ENCODE results near the gene ITFG1.
"Not testable (repeated sequence)": the region's sequence is repeated elsewhere in the genome, so short reads cannot be mapped to it uniquely, and the experiment has no call there.

The ITFG1 gene

GRCh38 chr16:47143677-47144558 is 316.9 kb downstream of the ITFG1 start, which contains the start of gene NETO2:
Gene NETO2, minus strand, starts transcription at chr16:47143945. Its CDS starts 333 bp downstream, at chr16:47143612.
- H3K4me3 ChIP-seq (replicated peaks; ENCODE audit: low read depth, low read length), result peak within 1 kb of the TSS; percentile 69
- TF ChIP-seq, protein P1, sequence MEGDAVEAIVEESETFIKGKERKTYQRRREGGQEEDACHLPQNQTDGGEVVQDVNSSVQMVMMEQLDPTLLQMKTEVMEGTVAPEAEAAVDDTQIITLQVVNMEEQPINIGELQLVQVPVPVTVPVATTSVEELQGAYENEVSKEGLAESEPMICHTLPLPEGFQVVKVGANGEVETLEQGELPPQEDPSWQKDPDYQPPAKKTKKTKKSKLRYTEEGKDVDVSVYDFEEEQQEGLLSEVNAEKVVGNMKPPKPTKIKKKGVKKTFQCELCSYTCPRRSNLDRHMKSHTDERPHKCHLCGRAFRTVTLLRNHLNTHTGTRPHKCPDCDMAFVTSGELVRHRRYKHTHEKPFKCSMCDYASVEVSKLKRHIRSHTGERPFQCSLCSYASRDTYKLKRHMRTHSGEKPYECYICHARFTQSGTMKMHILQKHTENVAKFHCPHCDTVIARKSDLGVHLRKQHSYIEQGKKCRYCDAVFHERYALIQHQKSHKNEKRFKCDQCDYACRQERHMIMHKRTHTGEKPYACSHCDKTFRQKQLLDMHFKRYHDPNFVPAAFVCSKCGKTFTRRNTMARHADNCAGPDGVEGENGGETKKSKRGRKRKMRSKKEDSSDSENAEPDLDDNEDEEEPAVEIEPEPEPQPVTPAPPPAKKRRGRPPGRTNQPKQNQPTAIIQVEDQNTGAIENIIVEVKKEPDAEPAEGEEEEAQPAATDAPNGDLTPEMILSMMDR (IDR thresholded peaks at IDR 0.05; ENCODE audit: low read length, missing control alignments), result peak; percentile 61
- DNase-seq (ENCODE audit: low read depth), result peak; percentile 65

DNA sequence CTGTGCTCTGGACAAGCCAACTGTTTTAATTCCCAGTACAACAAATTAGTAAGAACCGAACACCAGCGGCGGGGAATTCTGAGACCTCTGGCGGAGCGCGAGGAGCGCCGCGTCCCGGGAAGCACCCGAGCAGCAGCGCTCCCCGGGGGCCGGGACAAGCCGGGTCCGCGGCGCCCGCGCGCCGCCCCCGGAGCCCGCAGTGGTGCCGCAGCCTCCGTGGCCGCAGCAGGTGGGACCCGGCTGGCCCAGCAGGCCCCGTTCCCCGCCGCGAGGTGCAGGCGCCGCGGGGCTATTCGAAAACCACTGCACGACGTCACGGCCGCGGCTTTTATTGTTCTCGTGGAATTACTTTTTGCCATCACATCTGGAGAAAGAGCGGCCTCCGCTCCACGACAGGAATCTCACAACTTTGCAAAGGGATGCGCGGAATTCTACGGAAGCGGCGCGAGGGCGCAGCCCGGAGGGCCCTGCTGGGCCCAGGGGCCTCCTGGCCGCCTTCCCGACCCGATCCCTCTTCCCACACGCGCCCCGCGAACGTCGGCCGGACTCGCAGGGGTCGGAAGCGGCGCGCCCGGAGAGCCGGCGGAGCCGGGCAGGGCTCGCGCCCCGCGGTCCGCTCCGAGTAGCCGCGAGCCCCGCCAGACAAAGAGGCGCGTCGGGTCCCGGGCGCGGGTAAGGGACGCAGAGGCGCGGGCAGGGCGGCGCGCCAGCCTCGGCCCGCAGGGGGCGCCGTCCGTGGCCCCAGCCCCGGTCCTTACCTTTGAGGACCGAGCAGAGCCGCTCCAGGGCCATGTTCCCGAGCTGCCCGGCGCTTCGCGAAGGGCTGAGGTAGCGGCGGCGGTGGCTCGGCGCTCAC is 317.8 kb downstream of the ITFG1 start:
- H3K4me3 ChIP-seq (replicated peaks; ENCODE audit: low read depth, low read length), result peak overlapping the region; percentile 69
- TF ChIP-seq, protein P1 (IDR thresholded peaks at IDR 0.05; ENCODE audit: low read length, missing control alignments), result peak; percentile 6
- DNase-seq (ENCODE audit: low read depth), result peak; percentile 74

GRCh38 chr16:47142486-47142820 is 318.4 kb downstream of the ITFG1 start:
- peak overlapping the region; percentile 69 for H3K4me3 ChIP-seq (replicated peaks; ENCODE audit: low read depth, low read length)
- TF ChIP-seq, protein P1 (IDR thresholded peaks at IDR 0.05; ENCODE audit: low read length, missing control alignments), result no peak
- DNase-seq (ENCODE audit: low read depth), result peak; percentile 56

DNA sequence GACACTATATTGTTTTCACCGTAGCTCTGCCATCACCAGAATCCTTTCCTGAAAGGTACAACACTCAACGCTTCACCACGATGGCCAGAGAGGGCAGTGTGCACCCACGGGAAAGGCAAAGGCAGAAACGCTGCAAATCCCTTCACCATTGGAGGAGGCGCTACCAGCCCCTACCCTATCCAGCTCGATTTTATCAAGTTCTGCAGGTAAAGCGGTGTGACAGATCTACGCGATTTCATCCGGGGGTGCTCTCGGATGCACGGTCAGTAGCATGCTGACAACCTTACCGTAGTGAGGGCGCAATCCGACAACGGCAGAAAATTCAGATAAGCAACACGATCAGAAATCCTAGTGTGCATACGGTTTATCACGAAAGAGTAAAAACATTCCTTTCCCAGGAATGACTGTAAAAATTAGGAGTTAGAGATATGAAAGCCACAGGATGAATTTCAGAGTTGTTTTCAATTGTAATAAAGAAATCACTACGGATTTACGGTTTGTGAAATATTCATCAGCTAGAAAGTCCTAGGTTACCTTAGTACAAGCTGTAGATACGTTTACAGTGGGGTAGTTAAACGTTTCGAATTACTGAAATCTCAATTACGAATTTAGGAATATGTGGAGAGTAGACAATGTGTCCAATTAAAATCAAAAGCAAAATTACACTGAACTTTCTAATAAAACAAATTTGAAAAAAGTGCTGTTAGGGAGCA is 318.9 kb downstream of the ITFG1 start:
- peak overlapping the region; percentile 69 for H3K4me3 ChIP-seq (replicated peaks; ENCODE audit: low read depth, low read length)
- TF ChIP-seq, protein P1 (IDR thresholded peaks at IDR 0.05; ENCODE audit: low read length, missing control alignments), result peak; percentile 99
- DNase-seq (ENCODE audit: low read depth), result peak; percentile 87

- TF ChIP-seq, protein P1 (IDR thresholded peaks at IDR 0.05; ENCODE audit: low read length, missing control alignments), result no peak
Measured at GRCh38 chr16:47140686-47141085, 320.2 kb downstream of the ITFG1 start.

DNA sequence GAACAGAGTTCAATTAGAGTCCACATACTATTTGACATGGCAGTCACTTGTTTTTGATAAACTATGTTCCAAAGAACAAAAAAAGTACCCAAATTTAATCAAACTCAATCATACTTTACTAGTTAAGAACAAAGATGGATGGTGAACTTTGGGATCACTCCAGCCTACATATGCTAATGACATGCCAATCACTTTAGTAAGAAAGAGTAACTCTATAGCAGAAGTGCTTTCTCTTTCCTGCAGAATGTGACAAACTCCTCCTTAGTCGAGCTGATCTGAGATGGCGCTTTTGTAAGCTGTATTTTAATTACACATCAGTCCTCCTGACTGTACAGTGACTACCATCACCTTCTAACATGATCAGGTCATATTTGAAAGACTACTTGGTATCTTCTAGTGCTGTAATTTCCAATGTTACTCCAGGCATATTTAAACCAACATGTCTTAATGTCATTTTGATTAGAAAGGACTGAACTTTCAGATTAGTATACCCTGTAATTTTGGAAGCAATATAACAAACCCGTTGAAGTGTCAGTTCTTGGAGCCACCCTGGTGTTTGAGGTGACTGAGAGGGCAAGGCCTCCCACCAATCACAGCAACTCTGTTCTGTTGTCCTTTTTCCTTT is 321.2 kb downstream of the ITFG1 start:
- DNase-seq (ENCODE audit: low read depth), result no peak
- TF ChIP-seq, protein P1 (IDR thresholded peaks at IDR 0.05; ENCODE audit: low read length, missing control alignments), result no peak
- H3K4me3 ChIP-seq (replicated peaks; ENCODE audit: low read depth, low read length), result no peak overlapping the region

More at GRCh38 chr16:47140686-47141085, 320.2 kb downstream of the ITFG1 start:
- DNase-seq (ENCODE audit: low read depth), result no peak
- H3K4me3 ChIP-seq (replicated peaks; ENCODE audit: low read depth, low read length), result no peak overlapping the region

GRCh38 chr16:47137925-47138324 is 322.9 kb downstream of the ITFG1 start:
- not testable (repeated sequence) for DNase-seq (ENCODE audit: low read depth); H3K4me3 ChIP-seq (replicated peaks; ENCODE audit: low read depth, low read length)

Data from fibroblast of pulmonary artery (primary cell).